ENCODE data around the gene FAM210A.
"Not testable (repeated sequence)": the region's sequence is repeated elsewhere in the genome, so short reads cannot be mapped to it uniquely, and the experiment has no call there.

FAM210A gene

DNA sequence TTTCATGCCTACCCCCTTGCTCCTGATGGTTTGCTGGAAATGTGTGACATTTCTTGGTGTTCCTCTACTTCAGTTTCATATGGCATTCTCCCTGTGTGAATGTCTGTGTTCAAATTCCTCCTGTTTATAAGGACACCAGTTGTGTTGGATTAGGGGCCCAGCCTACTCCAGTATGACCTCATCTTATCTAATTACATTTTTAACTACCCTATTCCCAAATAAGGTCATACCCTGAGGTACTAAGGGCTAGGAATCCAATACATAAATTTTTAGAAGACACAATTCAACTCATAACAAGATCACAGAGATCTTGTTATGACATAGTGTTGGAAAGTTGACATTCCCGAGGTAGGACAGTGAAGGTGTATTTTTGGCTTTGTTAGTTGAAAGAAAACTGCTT lies 5.5 kb downstream of the FAM210A start:
- DNase-seq (no peak), ATAC-seq (no peak)
- Mint-ChIP-seq H3K36me3 (ENCODE audit: low read depth) (peaks cover 45% of the 10 kb centered on the region), H3K4me1 (peaks cover 35% of the 10 kb centered on the region), H3K27me3 (no peaks in the 10 kb centered on the region), H3K27ac (no peak overlapping the region), H3K9me3 (no peaks in the 10 kb centered on the region), H3K4me3 (no peak overlapping the region)

DNA sequence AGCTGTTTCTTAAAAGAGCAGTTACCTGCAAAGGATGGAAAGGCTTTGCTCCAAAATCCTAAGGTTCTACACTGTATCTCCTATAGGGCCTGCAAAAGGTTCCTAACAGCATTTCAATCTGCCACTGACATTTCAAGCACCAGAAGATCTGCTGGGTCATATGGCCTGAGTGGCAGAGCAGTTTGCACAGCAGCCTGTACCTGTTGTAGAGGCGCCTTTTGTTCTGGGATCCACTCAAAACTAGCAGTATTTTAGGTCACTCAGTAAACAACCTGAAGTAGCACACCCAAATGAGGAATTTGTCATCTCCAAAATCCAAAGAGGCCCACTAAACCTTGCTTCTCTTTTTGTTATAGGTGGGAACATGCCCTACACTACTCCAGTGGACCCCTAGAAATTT lies 6.2 kb downstream of the FAM210A start:
- Mint-ChIP-seq H3K27me3 (no peaks in the 10 kb centered on the region), H3K4me3 (no peak overlapping the region), H3K4me1 (peaks cover 31% of the 10 kb centered on the region), H3K36me3 (ENCODE audit: low read depth) (peaks cover 38% of the 10 kb centered on the region), H3K9me3 (no peaks in the 10 kb centered on the region), H3K27ac (no peak overlapping the region)
- ATAC-seq: no peak
- no peak for DNase-seq

DNA sequence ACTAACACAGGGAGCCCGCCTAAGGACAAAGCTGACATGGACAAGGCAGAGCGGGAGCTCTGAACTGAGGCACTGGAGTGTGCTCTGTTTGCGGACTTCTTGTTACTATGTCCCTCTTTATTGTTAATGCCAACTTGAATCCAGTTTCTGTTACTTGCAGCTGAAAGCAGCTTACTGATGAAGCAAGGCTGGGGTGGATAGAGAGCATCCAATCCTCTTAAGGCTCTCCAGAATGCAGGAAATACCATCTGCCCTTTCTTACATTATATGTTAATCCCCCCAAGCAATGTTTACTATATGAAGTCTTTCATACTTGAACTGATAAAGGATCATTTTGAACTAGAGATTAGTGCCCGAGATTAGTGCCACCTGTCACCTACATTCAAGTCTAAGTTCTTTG lies 9.4 kb downstream of the FAM210A start:
- Mint-ChIP-seq H3K36me3 (ENCODE audit: low read depth) (peaks cover 30% of the 10 kb centered on the region), H3K27ac (no peak overlapping the region), H3K9me3 (no peaks in the 10 kb centered on the region), H3K4me3 (no peak overlapping the region), H3K27me3 (no peaks in the 10 kb centered on the region), H3K4me1 (peaks cover 16% of the 10 kb centered on the region)
- ATAC-seq: no peak
- no peak for DNase-seq

- H3K27me3 Mint-ChIP-seq: no peaks in the 10 kb centered on the region
- DNase-seq (no peak), ATAC-seq (no peak)
- no peak overlapping the region for H3K27ac Mint-ChIP-seq
- peaks cover 29% of the 10 kb centered on the region for H3K36me3 Mint-ChIP-seq (ENCODE audit: low read depth)
- H3K4me1 Mint-ChIP-seq: peaks cover 19% of the 10 kb centered on the region
- no peaks in the 10 kb centered on the region for H3K9me3 Mint-ChIP-seq
- H3K4me3 Mint-ChIP-seq: no peak overlapping the region
Measured at GRCh38 chr18:13715330-13715729, 11.0 kb downstream of the FAM210A start.

DNA sequence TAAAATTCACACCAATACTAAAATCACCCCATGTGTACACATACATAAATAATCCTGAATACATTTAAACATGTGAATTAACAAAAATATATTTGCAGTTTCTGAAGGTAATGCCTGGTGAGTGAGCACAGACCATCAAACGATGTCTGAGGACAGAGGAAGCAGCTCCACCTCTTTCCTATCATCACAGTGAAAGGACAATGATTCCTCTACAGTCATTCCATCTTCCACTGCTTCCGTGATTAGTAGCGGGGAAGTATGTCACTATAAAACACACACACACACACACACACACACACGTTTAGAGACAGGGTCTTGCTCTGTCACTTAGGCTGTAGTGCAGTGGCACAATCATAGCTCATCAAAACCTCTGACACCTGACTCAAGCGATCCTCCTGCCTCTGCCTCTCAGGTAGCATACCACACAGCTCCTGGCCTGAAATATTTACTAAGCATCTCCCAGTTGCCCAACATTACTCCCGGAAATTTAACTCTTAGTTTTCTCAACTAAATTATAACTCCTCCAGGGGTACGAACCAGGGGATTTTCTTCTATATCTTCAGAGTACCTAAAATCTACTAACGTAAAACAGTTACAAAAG lies 12.8 kb downstream of the FAM210A start:
- Mint-ChIP-seq H3K4me3 (no peak overlapping the region), H3K4me1 (peaks cover 18% of the 10 kb centered on the region), H3K27me3 (no peaks in the 10 kb centered on the region), H3K9me3 (peaks cover 7% of the 10 kb centered on the region), H3K36me3 (ENCODE audit: low read depth) (peaks cover 32% of the 10 kb centered on the region), H3K27ac (no peak overlapping the region)
- ATAC-seq (no peak), DNase-seq (no peak)

- Mint-ChIP-seq H3K27ac (no peak overlapping the region), H3K36me3 (ENCODE audit: low read depth) (peaks cover 24% of the 10 kb centered on the region), H3K4me3 (no peak overlapping the region), H3K4me1 (peaks cover 12% of the 10 kb centered on the region), H3K27me3 (no peaks in the 10 kb centered on the region), H3K9me3 (peaks cover 7% of the 10 kb centered on the region)
- no peak for ATAC-seq
- no peak for DNase-seq
Measured at GRCh38 chr18:13712400-13713131, 13.8 kb downstream of the FAM210A start.

GRCh38 chr18:13710414-13710831 lies 15.9 kb downstream of the FAM210A start:
- no peak overlapping the region for H3K27ac Mint-ChIP-seq
- ATAC-seq: no peak

DNA sequence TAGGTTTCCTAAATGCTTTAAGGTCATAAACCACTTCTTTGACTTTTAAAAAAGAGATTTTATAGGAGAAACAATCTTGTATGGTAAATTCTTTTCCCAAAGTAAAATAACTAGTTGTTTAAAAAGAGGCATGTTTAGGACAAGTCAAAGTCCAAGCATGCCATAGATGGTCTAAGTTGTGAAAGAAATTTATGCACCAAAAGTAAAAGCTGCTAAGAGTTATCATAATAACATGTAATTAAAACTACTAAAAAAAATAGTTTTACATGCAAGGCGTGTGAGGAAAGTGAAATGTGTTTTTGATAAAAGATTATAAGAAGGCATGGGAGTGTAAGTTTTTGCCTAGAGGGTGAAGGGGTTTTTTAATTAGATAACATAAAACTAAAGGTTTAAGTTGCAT lies 22.5 kb downstream of the FAM210A start:
- H3K27ac Mint-ChIP-seq: no peak overlapping the region
- H3K4me3 Mint-ChIP-seq: no peak overlapping the region
- peaks cover 73% of the 10 kb centered on the region for H3K36me3 Mint-ChIP-seq (ENCODE audit: low read depth)
- ATAC-seq (no peak), DNase-seq (no peak)
- peaks cover 2% of the 10 kb centered on the region for H3K4me1 Mint-ChIP-seq
- H3K27me3 Mint-ChIP-seq: no peaks in the 10 kb centered on the region
- H3K9me3 Mint-ChIP-seq: peaks cover 43% of the 10 kb centered on the region

More at GRCh38 chr18:13710414-13710831, 15.9 kb downstream of the FAM210A start:
- Mint-ChIP-seq H3K27me3 (no peaks in the 10 kb centered on the region), H3K9me3 (peaks cover 17% of the 10 kb centered on the region), H3K36me3 (ENCODE audit: low read depth) (peaks cover 38% of the 10 kb centered on the region), H3K4me1 (peaks cover 8% of the 10 kb centered on the region), H3K4me3 (no peak overlapping the region)
- no peak for DNase-seq

GRCh38 chr18:13700153-13700552 lies 26.2 kb downstream of the FAM210A start:
- ATAC-seq (no peak), DNase-seq (no peak)
- Mint-ChIP-seq H3K36me3 (ENCODE audit: low read depth) (peaks cover 70% of the 10 kb centered on the region), H3K4me1 (peaks cover 2% of the 10 kb centered on the region), H3K4me3 (no peak overlapping the region), H3K9me3 (peaks cover 36% of the 10 kb centered on the region), H3K27me3 (no peaks in the 10 kb centered on the region), H3K27ac (no peak overlapping the region)

DNA sequence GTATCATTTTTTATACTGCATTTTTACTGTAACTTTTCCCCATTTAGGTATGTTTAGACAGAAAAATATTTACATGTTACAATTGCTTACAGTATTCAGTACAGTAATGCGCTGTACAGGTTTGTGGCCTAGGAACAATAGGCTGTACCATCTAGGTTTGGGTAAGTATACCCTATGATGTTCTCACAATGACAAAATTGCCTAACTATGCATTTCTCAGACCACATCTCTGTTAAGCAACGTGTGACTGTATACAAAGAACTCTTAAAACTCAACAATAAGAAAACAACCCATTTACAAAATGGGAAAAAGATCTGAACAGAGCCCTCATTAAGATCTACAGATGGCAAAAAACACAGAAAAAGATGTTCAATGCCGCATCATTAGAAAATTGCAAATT lies 29.4 kb downstream of the FAM210A start:
- Mint-ChIP-seq H3K27ac (no peak overlapping the region), H3K4me1 (peaks cover 7% of the 10 kb centered on the region), H3K4me3 (no peak overlapping the region), H3K9me3 (peaks cover 33% of the 10 kb centered on the region), H3K27me3 (no peaks in the 10 kb centered on the region), H3K36me3 (ENCODE audit: low read depth) (peaks cover 53% of the 10 kb centered on the region)
- ATAC-seq (no peak), DNase-seq (no peak)

GRCh38 chr18:13695337-13695736 lies 31.0 kb downstream of the FAM210A start:
- H3K9me3 Mint-ChIP-seq: peaks cover 25% of the 10 kb centered on the region
- peaks cover 37% of the 10 kb centered on the region for H3K36me3 Mint-ChIP-seq (ENCODE audit: low read depth)
- DNase-seq: not testable (repeated sequence)

DNA sequence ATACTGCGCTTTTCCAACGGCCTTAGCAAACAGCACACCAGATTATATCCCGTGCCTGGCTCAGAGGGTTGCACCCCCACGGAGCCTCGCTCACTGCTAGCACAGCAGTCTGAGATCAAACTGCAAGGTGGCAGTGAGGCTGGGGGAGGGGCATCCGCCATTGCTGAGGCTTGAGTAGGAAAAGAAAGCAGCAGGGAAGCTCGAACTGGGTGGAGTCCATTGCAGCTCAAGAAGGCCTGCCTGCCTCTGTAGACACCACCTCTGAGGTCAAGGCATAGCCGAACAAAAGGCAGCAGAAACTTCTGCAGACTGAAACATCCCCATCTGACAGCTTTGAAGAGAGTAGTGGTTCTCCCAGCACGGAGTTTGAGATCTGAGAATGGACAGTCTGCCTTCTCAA lies 36.3 kb downstream of the FAM210A start:
- H3K27ac Mint-ChIP-seq, ATAC-seq, H3K4me3 Mint-ChIP-seq, H3K27me3 Mint-ChIP-seq, H3K4me1 Mint-ChIP-seq, DNase-seq: not testable (repeated sequence)
- H3K36me3 Mint-ChIP-seq (ENCODE audit: low read depth): peaks cover 19% of the 10 kb centered on the region
- H3K9me3 Mint-ChIP-seq: peaks cover 17% of the 10 kb centered on the region

More at GRCh38 chr18:13695337-13695736, 31.0 kb downstream of the FAM210A start:
- H3K4me3 Mint-ChIP-seq, H3K27ac Mint-ChIP-seq, H3K27me3 Mint-ChIP-seq, H3K4me1 Mint-ChIP-seq, ATAC-seq: not testable (repeated sequence)

GRCh38 chr18:13688191-13689136 lies 37.9 kb downstream of the FAM210A start:
- peaks cover 13% of the 10 kb centered on the region for H3K36me3 Mint-ChIP-seq (ENCODE audit: low read depth)
- peaks cover 2% of the 10 kb centered on the region for H3K4me1 Mint-ChIP-seq
- H3K4me3 Mint-ChIP-seq: no peak overlapping the region
- peaks cover 12% of the 10 kb centered on the region for H3K9me3 Mint-ChIP-seq
- H3K27ac Mint-ChIP-seq: no peak overlapping the region
- ATAC-seq (no peak), DNase-seq (no peak)
- H3K27me3 Mint-ChIP-seq: no peaks in the 10 kb centered on the region

GRCh38 chr18:13684546-13684945 lies 41.8 kb downstream of the FAM210A start:
- Mint-ChIP-seq H3K4me3 (no peak overlapping the region), H3K27ac (no peak overlapping the region), H3K36me3 (ENCODE audit: low read depth) (peaks cover 13% of the 10 kb centered on the region), H3K9me3 (no peaks in the 10 kb centered on the region), H3K27me3 (no peaks in the 10 kb centered on the region), H3K4me1 (peaks cover 2% of the 10 kb centered on the region)
- no peak for DNase-seq
- ATAC-seq: no peak
